Activated T-cell treated with anti-CD3 and anti-CD28 coated beads for 48 hours (primary cell): Measurements from ENCODE around the gene BCL2L12.
"Not testable (repeated sequence)": the region's sequence is repeated elsewhere in the genome, so short reads cannot be mapped to it uniquely, and the experiment has no call there.

Experiments used
- DNase-seq: peaks from one replicate; pipeline ENCODE4 v3.0.0-alpha.2; 2020; ENCODE audit warnings: low read depth

The BCL2L12 gene

GRCh38 chr19:49665351-49666119 is at the start of gene BCL2L12, which contains the start of gene IRF3:
Gene BCL2L12, plus strand, starts transcription at chr19:49665933. Its CDS starts 760 bp downstream, at chr19:49666693.
Gene IRF3, minus strand, starts transcription at chr19:49665857. Its CDS starts 1,019 bp downstream, at chr19:49664838.
- DNase-seq: peak; percentile 98

- no peak for DNase-seq
Observed at GRCh38 chr19:49616532-49616931, 49.2 kb upstream of the BCL2L12 start.

GRCh38 chr19:49616945-49617344 is 48.8 kb upstream of the BCL2L12 start:
- no peak for DNase-seq

- DNase-seq: not testable (repeated sequence)
Observed at GRCh38 chr19:49617860-49618259, 47.9 kb upstream of the BCL2L12 start.

GRCh38 chr19:49624967-49625910 is 40.5 kb upstream of the BCL2L12 start:
- no peak for DNase-seq

- DNase-seq: no peak
Observed at GRCh38 chr19:49626226-49626625, 39.5 kb upstream of the BCL2L12 start.

- no peak for DNase-seq
Observed at GRCh38 chr19:49629659-49630058, 36.1 kb upstream of the BCL2L12 start.

- DNase-seq: no peak
Observed at GRCh38 chr19:49631014-49631588, 34.6 kb upstream of the BCL2L12 start.

- DNase-seq: no peak
Observed at GRCh38 chr19:49631610-49632192, 34.0 kb upstream of the BCL2L12 start.

GRCh38 chr19:49632576-49632975 is 33.2 kb upstream of the BCL2L12 start:
- no peak for DNase-seq

GRCh38 chr19:49633273-49633672 is 32.5 kb upstream of the BCL2L12 start:
- DNase-seq: not testable (repeated sequence)

GRCh38 chr19:49635530-49636232 is 30.1 kb upstream of the BCL2L12 start:
- DNase-seq: no peak

- no peak for DNase-seq
Observed at GRCh38 chr19:49636233-49636932, 29.4 kb upstream of the BCL2L12 start.

GRCh38 chr19:49637821-49638738 is 27.7 kb upstream of the BCL2L12 start:
- no peak for DNase-seq

- DNase-seq: no peak
Observed at GRCh38 chr19:49639401-49640112, 26.2 kb upstream of the BCL2L12 start.

- DNase-seq: peak; percentile 99
Observed at GRCh38 chr19:49640113-49640898, 25.4 kb upstream of the BCL2L12 start, which contains the start of gene RRAS. Gene RRAS, minus strand, starts transcription at chr19:49640143. Its CDS starts 45 bp downstream, at chr19:49640098.

GRCh38 chr19:49641688-49642491 is 23.8 kb upstream of the BCL2L12 start, which contains the start of gene SCAF1:
Gene SCAF1, plus strand, starts transcription at chr19:49642209. Its CDS starts 2,818 bp downstream, at chr19:49645027.
- peak; percentile 100 for DNase-seq
